K562 (cell line): Measurements from ENCODE around the gene CPT1C. TPM values are rescaled to one million over a fixed set of nuclear protein-coding genes. Genes with fewer than 3 reads are reported as not detected.
A peak's percentile ranks its signal among the peaks of the same experiment; 100 is the strongest.

Source experiments
- ARID1B ChIP-seq: fragments of 450-650 bp; IDR thresholded peaks from 2 replicates; pipeline ENCODE4 v1.6.1; 2016; ENCODE audit warnings: antibody characterized with exemption, mild to moderate bottlenecking, inconsistent platforms
- ESRRA ChIP-seq: fragments of 450-650 bp; IDR thresholded peaks from 2 replicates; pipeline ENCODE4 v1.6.1; 2014; ENCODE audit warnings: low read depth, mild to moderate bottlenecking, moderate library complexity, borderline replicate concordance
- FOXK1 ChIP-seq: sonication (generic); formaldehyde crosslinking; IDR thresholded peaks from 2 replicates; pipeline ENCODE4 v1.8.0; 2022; ENCODE audit warnings: missing genetic modification reagents, mild to moderate bottlenecking, borderline replicate concordance
- GABPB1 ChIP-seq: sonication (generic); formaldehyde crosslinking; IDR thresholded peaks from 2 replicates; pipeline ENCODE4 v1.8.0; 2022; ENCODE audit warnings: mild to moderate bottlenecking, missing genetic modification reagents
- HIVEP1 ChIP-seq: fragments of 250-450 bp; sonication (Bioruptor Pico); IDR thresholded peaks from 2 replicates; pipeline ENCODE4 v1.4.0; 2020; ENCODE audit warnings: mild to moderate bottlenecking
- HNRNPLL ChIP-seq: fragments of 200-400 bp; formaldehyde crosslinking; IDR thresholded peaks from 2 replicates; pipeline ENCODE4 v1.6.1; 2017; ENCODE audit warnings: low read length, low read depth, mild to moderate bottlenecking; ENCODE audit not compliant: poor library complexity, severe bottlenecking
- NRF1 ChIP-seq, 2 experiments: fragments of 450-650 bp; IDR thresholded peaks in 1 of 2; conservative IDR thresholded peaks in 1 of 2; 2 replicates each; pipeline ENCODE4 v1.6.1; 2014; ENCODE audit warnings: mild to moderate bottlenecking in 2 of 2
- RFX7 ChIP-seq: fragments of 250-450 bp; sonication (Bioruptor Pico); IDR thresholded peaks from 2 replicates; pipeline ENCODE4 v1.5.1; 2021; ENCODE audit warnings: mild to moderate bottlenecking
- SNIP1 ChIP-seq: fragments of 450-650 bp; IDR thresholded peaks from 2 replicates; pipeline ENCODE4 v1.7.1; 2017; ENCODE audit warnings: low read depth, mild to moderate bottlenecking
- SOX6 ChIP-seq: fragments of 450-650 bp; IDR thresholded peaks from 2 replicates; pipeline ENCODE4 v1.6.1; 2014; ENCODE audit warnings: mild to moderate bottlenecking
- TAF15 ChIP-seq: fragments of 200-400 bp; formaldehyde crosslinking; IDR thresholded peaks from 2 replicates; pipeline ENCODE4 v1.6.1; 2017; ENCODE audit warnings: mild to moderate bottlenecking, low read depth, low read length, moderate library complexity
- U2AF2 ChIP-seq: fragments of 200-400 bp; formaldehyde crosslinking; optimal IDR thresholded peaks from 2 replicates; pipeline ENCODE3; 2017; ENCODE audit warnings: low read depth, mild to moderate bottlenecking, low read length
- XRCC5 ChIP-seq: fragments of 200-400 bp; formaldehyde crosslinking; IDR thresholded peaks from 2 replicates; pipeline ENCODE4 v1.6.1; 2017; ENCODE audit warnings: low read depth, mild to moderate bottlenecking, low read length
- ZBTB17 ChIP-seq: fragments of 450-650 bp; formaldehyde crosslinking; IDR thresholded peaks from 2 replicates; pipeline ENCODE4 v1.4.0; 2020; ENCODE audit warnings: mild to moderate bottlenecking
- ZKSCAN8 ChIP-seq: fragments of 200-800 bp; sonication (Bioruptor generic); IDR thresholded peaks from 2 replicates; pipeline ENCODE4 v1.6.1; 2016; ENCODE audit warnings: missing genetic modification characterization, missing compliant biosample characterization
- ZNF436 ChIP-seq: fragments of 250-450, 450-650 bp; sonication (Bioruptor Pico); formaldehyde crosslinking; IDR thresholded peaks from 2 replicates; pipeline ENCODE4 v1.7.0; 2020; ENCODE audit warnings: mild to moderate bottlenecking
- ZNF57 ChIP-seq: fragments of 450-650 bp; formaldehyde crosslinking; IDR thresholded peaks from 2 replicates; pipeline ENCODE4 v1.4.0; 2020; ENCODE audit warnings: mild to moderate bottlenecking, moderate library complexity
- polyA plus RNA-seq, 8 experiments: library from polyadenylated mRNA; depleted of rRNA in 4 of 8; stranded (reverse) in 5 of 8; unstranded in 3 of 8; fragments of >200 nt; fragmentation: Nextera tagmentation in 2 of 8; fragmentation: Illumina TruSeq in 1 of 8; extraction: Ambion mirVana in 2 of 8; extraction: Trizol in 1 of 8; gene quantifications; 2 replicates each; pipeline versions ENCODE4 v1.2.1 to v1.2.3, GENCODE V29; 2011 to 2014; ENCODE audit warnings: inconsistent platforms in 1 of 8, missing spikeins in 1 of 8
- total RNA-seq, 7 experiments: library from RNA; depleted of rRNA in 6 of 7; stranded (reverse); fragments of >200 nt in 6 of 7; fragmentation: Illumina TruSeq in 2 of 7; extraction: Trizol in 2 of 7; gene quantifications; 2 replicates each; pipeline versions ENCODE4 v1.2.1 to v1.2.3, GENCODE V29; 2011 to 2021; ENCODE audit warnings: low replicate concordance in 1 of 7
- TF ChIP-seq, protein P1 (sequence below): sonication (generic); formaldehyde crosslinking; IDR thresholded peaks from 2 replicates; pipeline ENCODE4 v1.8.1; 2023; ENCODE audit warnings: missing genetic modification reagents, mild to moderate bottlenecking, borderline replicate concordance
- TF ChIP-seq, protein P2 (sequence below): fragments of 450-650 bp; IDR thresholded peaks from one replicate; pipeline ENCODE4 v1.6.1; 2018; ENCODE audit warnings: mild to moderate bottlenecking, moderate library complexity; ENCODE audit not compliant: partially characterized antibody
- TF ChIP-seq, protein P3 (sequence below): fragments of 250-450 bp; sonication (Bioruptor Pico); IDR thresholded peaks from 2 replicates; pipeline ENCODE4 v1.5.0; 2021; ENCODE audit warnings: mild to moderate bottlenecking, borderline replicate concordance

CPT1C gene
- total and polyA plus RNA-seq, 9 of the 15 experiments (the other 6 are each of a cell fraction or from before 2014, with no cell fraction given) = 1.9 to 12.3 (median 3.0) TPM

DNA sequence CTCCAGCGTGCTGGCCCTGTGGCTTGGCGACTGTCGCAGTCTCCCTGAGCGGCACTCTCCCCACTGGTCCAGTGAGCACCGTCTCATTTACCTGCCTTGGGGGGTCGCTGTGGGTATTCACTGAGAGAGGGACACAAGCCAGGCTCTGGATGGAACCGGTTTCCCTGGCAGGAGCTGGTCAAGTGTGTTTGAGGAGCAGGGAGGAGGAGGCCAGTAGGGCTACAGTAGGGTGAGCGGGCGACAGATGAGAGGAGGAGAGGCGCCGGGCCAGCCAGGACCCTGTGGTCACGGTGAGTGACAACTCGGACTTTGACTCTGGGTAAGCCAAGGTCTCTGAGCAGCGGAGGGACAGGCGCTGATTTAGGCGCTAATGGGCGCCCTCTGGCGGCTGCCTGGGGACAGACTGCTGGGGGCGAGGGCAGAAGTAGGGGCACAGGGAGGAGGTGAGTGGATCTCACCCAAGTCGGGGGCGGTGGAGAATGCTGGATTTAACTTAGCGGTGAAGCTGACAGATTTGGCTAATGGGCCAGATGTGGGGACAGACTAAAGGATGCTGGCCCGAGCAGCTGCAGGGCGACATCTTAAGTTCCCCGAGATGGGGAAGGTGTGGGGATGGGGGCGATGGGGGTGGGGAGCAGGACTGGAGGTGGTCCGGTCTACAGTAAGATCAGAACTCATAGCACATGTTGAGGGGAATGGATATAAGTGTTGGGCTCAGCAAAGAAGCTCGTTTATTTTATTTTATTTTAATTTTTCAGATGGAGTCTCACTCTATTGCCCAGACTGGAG is 18.6 kb upstream of the CPT1C start (continued):
- TF ChIP-seq, protein P1, sequence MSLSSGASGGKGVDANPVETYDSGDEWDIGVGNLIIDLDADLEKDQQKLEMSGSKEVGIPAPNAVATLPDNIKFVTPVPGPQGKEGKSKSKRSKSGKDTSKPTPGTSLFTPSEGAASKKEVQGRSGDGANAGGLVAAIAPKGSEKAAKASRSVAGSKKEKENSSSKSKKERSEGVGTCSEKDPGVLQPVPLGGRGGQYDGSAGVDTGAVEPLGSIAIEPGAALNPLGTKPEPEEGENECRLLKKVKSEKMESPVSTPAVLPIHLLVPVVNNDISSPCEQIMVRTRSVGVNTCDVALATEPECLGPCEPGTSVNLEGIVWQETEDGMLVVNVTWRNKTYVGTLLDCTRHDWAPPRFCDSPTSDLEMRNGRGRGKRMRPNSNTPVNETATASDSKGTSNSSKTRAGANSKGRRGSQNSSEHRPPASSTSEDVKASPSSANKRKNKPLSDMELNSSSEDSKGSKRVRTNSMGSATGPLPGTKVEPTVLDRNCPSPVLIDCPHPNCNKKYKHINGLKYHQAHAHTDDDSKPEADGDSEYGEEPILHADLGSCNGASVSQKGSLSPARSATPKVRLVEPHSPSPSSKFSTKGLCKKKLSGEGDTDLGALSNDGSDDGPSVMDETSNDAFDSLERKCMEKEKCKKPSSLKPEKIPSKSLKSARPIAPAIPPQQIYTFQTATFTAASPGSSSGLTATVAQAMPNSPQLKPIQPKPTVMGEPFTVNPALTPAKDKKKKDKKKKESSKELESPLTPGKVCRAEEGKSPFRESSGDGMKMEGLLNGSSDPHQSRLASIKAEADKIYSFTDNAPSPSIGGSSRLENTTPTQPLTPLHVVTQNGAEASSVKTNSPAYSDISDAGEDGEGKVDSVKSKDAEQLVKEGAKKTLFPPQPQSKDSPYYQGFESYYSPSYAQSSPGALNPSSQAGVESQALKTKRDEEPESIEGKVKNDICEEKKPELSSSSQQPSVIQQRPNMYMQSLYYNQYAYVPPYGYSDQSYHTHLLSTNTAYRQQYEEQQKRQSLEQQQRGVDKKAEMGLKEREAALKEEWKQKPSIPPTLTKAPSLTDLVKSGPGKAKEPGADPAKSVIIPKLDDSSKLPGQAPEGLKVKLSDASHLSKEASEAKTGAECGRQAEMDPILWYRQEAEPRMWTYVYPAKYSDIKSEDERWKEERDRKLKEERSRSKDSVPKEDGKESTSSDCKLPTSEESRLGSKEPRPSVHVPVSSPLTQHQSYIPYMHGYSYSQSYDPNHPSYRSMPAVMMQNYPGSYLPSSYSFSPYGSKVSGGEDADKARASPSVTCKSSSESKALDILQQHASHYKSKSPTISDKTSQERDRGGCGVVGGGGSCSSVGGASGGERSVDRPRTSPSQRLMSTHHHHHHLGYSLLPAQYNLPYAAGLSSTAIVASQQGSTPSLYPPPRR = no peak
- TF ChIP-seq ESRRA = peak; percentile 53; the same call in 1 of the 2 replicates
- no peak for TF ChIP-seq ZKSCAN8 (CRISPR knock-in tag)
- peak; percentile 94 for TF ChIP-seq XRCC5
- TF ChIP-seq ZBTB17 (CRISPR knock-in tag) = no peak
- no peak for TF ChIP-seq NRF1 (conservative IDR thresholded peaks at IDR 0.05 in 1 of 2, IDR thresholded peaks at IDR 0.05 in 1 of 2)
- no peak for TF ChIP-seq ZNF436
- peak; percentile 52 for TF ChIP-seq ARID1B
- no peak for TF ChIP-seq FOXK1
- TF ChIP-seq, protein P2, sequence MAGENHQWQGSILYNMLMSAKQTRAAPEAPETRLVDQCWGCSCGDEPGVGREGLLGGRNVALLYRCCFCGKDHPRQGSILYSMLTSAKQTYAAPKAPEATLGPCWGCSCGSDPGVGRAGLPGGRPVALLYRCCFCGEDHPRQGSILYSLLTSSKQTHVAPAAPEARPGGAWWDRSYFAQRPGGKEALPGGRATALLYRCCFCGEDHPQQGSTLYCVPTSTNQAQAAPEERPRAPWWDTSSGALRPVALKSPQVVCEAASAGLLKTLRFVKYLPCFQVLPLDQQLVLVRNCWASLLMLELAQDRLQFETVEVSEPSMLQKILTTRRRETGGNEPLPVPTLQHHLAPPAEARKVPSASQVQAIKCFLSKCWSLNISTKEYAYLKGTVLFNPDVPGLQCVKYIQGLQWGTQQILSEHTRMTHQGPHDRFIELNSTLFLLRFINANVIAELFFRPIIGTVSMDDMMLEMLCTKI = no peak
- TF ChIP-seq ZNF57 (CRISPR knock-in tag) = no peak
- TF ChIP-seq, protein P3, sequence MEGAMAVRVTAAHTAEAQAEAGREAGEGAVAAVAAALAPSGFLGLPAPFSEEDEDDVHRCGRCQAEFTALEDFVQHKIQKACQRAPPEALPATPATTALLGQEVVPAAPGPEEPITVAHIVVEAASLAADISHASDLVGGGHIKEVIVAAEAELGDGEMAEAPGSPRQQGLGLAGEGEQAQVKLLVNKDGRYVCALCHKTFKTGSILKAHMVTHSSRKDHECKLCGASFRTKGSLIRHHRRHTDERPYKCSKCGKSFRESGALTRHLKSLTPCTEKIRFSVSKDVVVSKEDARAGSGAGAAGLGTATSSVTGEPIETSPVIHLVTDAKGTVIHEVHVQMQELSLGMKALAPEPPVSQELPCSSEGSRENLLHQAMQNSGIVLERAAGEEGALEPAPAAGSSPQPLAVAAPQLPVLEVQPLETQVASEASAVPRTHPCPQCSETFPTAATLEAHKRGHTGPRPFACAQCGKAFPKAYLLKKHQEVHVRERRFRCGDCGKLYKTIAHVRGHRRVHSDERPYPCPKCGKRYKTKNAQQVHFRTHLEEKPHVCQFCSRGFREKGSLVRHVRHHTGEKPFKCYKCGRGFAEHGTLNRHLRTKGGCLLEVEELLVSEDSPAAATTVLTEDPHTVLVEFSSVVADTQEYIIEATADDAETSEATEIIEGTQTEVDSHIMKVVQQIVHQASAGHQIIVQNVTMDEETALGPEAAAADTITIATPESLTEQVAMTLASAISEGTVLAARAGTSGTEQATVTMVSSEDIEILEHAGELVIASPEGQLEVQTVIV (CRISPR knock-in tag) = no peak
- no peak for TF ChIP-seq RFX7 (CRISPR knock-in tag)
- no peak for TF ChIP-seq SNIP1
- TF ChIP-seq HIVEP1 (CRISPR knock-in tag) = no peak
- no peak for TF ChIP-seq TAF15
- TF ChIP-seq HNRNPLL = no peak
- TF ChIP-seq GABPB1 (CRISPR knock-in tag) = 0 out of 2 replicates have a peak, but pooled peaks have one; percentile 56
- TF ChIP-seq SOX6 = peak; percentile 33; the same call in 1 of the 2 replicates
- TF ChIP-seq U2AF2 = no peak
